ENCODE measurements around the gene DNAJB11.
"Not testable (repeated sequence)": the region's sequence is repeated elsewhere in the genome, so short reads cannot be mapped to it uniquely, and the experiment has no call there.

The DNAJB11 gene

DNA sequence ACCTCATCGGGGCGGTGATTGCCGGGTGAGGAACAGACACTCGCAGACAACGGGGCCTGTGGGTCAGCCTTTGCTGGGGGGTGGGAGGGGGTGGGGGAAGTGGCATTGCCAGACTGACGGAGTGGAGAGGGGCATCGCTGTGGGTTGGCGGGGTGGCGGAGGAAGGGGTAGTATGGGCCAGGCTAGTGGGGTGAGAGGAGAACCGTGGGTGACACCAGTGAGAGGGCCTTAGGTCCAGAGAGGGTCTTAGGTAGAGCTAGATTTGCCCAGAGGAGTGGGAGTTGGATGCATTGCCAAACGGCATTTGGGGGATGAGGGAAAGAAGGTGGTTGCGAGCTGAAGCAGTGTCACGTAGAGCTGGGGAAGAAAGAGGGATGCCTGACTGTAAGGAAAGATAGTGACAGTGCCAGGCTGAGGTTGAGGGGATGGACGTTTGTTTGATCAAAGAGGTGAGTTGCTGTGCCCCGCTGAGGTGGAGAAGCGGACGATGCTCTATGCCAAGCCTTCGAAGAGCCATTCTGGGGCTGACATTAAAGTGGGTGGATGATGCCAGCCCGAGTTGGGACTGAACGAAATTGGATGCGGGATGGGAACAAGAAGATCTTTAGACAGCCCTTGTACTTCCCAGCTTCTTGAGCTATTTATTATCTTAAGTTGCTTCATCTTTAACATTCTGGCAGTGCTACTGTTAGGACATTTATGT lies 572 bp downstream of the DNAJB11 start:
- Mint-ChIP-seq H3K36me3 (ENCODE audit: low read depth) (peaks cover 63% of the 10 kb centered on the region), H3K9me3 (no peaks in the 10 kb centered on the region)

DNA sequence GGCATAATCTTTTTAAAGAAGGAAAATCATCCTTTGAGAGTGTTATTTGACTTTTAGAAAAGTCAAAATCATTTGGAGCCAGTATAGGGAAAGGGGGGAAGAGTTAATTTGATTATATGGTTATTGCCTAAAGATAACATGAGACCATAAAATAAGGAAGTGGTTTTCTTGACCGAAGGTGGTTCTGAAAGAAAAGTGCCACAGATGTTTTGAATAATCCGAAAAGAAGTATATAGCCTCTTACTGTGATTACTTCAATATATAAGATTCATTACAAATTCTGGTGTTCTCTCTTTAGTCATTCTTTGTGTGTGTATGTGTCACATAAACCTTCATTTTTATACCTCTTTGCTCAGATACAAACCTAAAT lies 1.1 kb downstream of the DNAJB11 start:
- peaks cover 65% of the 10 kb centered on the region for H3K36me3 Mint-ChIP-seq (ENCODE audit: low read depth)
- H3K27me3 Mint-ChIP-seq: no peaks in the 10 kb centered on the region
- peaks cover 45% of the 10 kb centered on the region for H3K4me1 Mint-ChIP-seq (ENCODE audit: low read depth)
- peak overlapping the region; percentile 96 for H3K27ac Mint-ChIP-seq
- intact Hi-C loops (cut with micrococcal nuclease): loop anchor here (5.0 to 10.0 kb wide), 2 partner anchors 211 to 477 kb away; partner anchors contain the start of gene EIF4A2
- no peaks in the 10 kb centered on the region for H3K9me3 Mint-ChIP-seq
- peak overlapping the region; percentile 86 for H3K4me3 Mint-ChIP-seq

More for the DNA sequence above, 572 bp downstream of the DNAJB11 start:
- Mint-ChIP-seq H3K4me3 (peak overlapping the region; percentile 86), H3K4me1 (ENCODE audit: low read depth) (peaks cover 51% of the 10 kb centered on the region), H3K27ac (peak overlapping the region; percentile 96), H3K27me3 (no peaks in the 10 kb centered on the region)
- intact Hi-C loops (cut with micrococcal nuclease): loop anchor here (5.0 to 10.0 kb wide), 2 partner anchors 211 to 476 kb away; partner anchors contain the start of gene EIF4A2

DNA sequence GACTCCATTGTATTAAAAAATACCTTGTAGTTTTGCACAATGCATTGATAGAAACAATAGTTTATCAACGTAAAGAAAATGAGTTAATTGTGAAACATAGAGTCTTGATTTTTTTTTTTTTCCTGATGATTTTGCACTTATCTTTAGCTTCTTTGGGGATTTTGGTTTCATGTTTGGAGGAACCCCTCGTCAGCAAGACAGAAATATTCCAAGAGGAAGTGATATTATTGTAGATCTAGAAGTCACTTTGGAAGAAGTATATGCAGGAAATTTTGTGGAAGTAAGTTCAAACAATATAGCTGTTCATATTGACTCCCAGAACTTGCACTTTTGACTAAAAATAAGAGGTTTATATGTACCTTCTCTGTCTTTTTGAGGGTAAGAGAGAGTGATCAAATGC lies 7.0 kb downstream of the DNAJB11 start:
- H3K36me3 Mint-ChIP-seq (ENCODE audit: low read depth): peaks cover 84% of the 10 kb centered on the region
- intact Hi-C loops (cut with micrococcal nuclease): loop anchor here (10.0 kb wide), 1 partner anchor 483 kb away; no protein-coding TSS in a partner anchor

DNA sequence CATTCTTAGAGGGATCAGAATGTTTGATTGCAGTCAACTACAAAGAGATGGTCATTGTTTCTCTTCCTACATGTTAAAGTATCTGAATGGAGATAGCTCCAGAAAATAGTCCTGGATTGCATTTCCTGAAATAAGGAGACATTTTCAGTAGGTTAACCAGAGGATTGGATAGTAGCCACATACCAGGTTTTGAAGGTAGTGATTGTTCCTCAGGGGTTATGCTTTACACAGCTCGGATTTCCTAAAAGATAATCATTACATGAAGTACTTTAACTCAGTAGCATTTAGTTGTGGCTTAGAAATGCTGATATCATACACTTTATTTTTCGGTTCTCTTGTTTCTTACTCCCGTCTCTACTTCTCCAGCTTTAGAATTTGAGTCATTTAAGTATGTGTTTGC lies 10.3 kb downstream of the DNAJB11 start:
- no peak overlapping the region for H3K27ac Mint-ChIP-seq
- peaks cover 87% of the 10 kb centered on the region for H3K36me3 Mint-ChIP-seq (ENCODE audit: low read depth)

More for the DNA sequence above, 7.0 kb downstream of the DNAJB11 start:
- Mint-ChIP-seq H3K9me3 (no peaks in the 10 kb centered on the region), H3K4me3 (no peak overlapping the region), H3K27ac (no peak overlapping the region), H3K27me3 (no peaks in the 10 kb centered on the region), H3K4me1 (ENCODE audit: low read depth) (peaks cover 19% of the 10 kb centered on the region)

DNA sequence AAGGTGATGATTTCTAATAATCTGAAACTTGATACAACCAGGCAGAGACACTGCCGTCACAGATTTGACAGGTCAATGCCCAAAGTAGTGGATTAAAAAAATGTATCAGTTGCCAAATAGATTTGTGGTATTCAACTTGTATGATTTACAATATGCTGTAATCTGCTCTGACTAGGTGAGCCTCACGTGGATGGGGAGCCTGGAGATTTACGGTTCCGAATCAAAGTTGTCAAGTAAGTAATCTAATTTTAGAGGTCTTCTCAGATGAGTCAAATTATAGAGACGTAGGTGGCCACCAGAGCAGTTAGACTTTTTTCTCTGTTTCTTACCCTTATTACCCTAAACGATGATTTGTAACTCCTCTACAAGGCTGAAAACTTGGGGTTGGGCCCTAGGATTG lies 12.0 kb downstream of the DNAJB11 start:
- Mint-ChIP-seq H3K9me3 (no peaks in the 10 kb centered on the region), H3K27me3 (no peaks in the 10 kb centered on the region), H3K4me3 (no peak overlapping the region), H3K27ac (no peak overlapping the region), H3K4me1 (ENCODE audit: low read depth) (peaks cover 10% of the 10 kb centered on the region), H3K36me3 (ENCODE audit: low read depth) (peaks cover 86% of the 10 kb centered on the region)
- intact Hi-C loops (cut with micrococcal nuclease): no loop called here

More for the DNA sequence above, 10.3 kb downstream of the DNAJB11 start:
- intact Hi-C loops (cut with micrococcal nuclease): no loop called here
- Mint-ChIP-seq H3K4me3 (no peak overlapping the region), H3K9me3 (no peaks in the 10 kb centered on the region), H3K4me1 (ENCODE audit: low read depth) (peaks cover 12% of the 10 kb centered on the region), H3K27me3 (no peaks in the 10 kb centered on the region)

DNA sequence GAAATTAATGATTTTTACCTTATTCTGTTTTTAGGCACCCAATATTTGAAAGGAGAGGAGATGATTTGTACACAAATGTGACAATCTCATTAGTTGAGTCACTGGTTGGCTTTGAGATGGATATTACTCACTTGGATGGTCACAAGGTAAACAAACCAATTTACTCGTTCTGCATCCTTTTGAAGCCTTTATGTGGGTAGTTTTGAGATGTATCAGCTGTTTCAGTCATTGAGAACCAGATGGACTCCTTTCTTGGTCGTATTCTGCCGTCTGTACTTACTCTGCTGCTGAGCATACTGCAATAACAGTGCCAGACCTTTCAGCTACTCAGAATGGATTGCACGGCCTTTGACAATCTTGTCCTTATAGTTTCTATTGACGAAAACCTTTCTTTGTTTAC lies 13.3 kb downstream of the DNAJB11 start:
- peaks cover 78% of the 10 kb centered on the region for H3K36me3 Mint-ChIP-seq (ENCODE audit: low read depth)
- H3K4me1 Mint-ChIP-seq (ENCODE audit: low read depth): no peaks in the 10 kb centered on the region
- H3K9me3 Mint-ChIP-seq: no peaks in the 10 kb centered on the region
- intact Hi-C loops (cut with micrococcal nuclease): no loop called here
- H3K4me3 Mint-ChIP-seq: no peak overlapping the region
- H3K27ac Mint-ChIP-seq: no peak overlapping the region
- H3K27me3 Mint-ChIP-seq: no peaks in the 10 kb centered on the region

DNA sequence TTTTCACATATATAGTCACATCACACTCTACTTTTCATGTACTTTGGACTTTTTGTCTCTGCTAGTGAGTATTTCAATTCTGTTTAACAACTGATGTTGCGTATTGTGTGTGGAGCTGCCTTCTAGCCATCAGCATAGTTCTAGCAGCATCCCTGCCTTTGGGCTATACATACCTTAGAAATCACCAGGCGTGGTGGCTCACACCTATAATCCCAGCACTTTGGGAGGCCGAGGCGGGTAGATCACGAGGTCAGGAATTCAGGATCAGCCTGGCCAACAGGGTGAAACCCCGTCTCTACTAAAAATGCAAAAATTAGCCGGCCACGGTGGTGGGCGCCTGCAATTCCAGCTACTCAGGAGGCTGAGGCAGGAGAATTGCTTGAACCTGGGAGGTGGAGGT lies 15.7 kb downstream of the DNAJB11 start:
- H3K27me3 Mint-ChIP-seq; H3K9me3 Mint-ChIP-seq; H3K4me1 Mint-ChIP-seq (ENCODE audit: low read depth); intact Hi-C loops (cut with micrococcal nuclease); H3K27ac Mint-ChIP-seq; H3K4me3 Mint-ChIP-seq: not testable (repeated sequence)
- H3K36me3 Mint-ChIP-seq (ENCODE audit: low read depth): peaks cover 54% of the 10 kb centered on the region

DNA sequence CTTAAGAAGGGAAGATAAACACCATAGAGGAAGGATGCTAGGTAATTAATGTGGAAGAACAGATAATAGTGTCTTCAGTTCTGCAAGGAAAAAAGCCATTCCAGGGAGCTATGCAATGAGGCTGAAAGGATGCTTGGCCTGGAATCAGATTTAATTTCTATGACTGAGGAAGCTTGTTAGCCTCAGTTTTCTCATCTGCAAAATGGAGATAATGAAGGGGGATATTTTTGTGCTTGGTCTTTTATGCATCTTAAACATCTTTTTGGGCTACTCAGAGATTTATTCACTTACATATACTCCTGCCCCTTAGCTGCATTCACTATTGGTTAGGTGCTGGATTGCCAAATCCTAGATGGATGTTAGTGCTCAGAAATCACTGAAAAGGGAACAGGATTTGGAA lies 16.7 kb downstream of the DNAJB11 start:
- peaks cover 45% of the 10 kb centered on the region for H3K36me3 Mint-ChIP-seq (ENCODE audit: low read depth)

DNA sequence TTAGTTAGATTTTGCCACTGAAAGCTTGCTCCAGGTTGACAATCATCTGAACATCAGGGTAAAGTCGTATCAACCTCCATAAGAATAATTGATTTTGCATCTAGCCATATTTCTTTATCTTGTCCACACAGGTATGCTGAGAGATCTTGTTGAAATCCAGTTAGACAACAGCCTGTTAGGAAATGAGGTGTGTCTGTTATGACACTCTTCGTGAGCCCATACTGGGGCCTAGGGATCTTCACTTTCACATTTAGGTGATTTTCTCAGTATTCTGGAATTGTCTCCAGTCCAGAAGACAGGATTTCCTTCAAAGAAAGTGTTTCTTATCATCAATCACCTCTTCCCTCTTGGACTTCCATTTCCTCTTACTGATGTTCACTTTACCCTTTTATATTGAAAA lies 18.1 kb downstream of the DNAJB11 start:
- Mint-ChIP-seq H3K4me3 (no peak overlapping the region), H3K4me1 (ENCODE audit: low read depth) (no peaks in the 10 kb centered on the region), H3K9me3 (no peaks in the 10 kb centered on the region), H3K27ac (no peak overlapping the region), H3K27me3 (no peaks in the 10 kb centered on the region), H3K36me3 (ENCODE audit: low read depth) (peaks cover 30% of the 10 kb centered on the region)
- intact Hi-C loops (cut with micrococcal nuclease): no loop called here

More for the DNA sequence above, 16.7 kb downstream of the DNAJB11 start:
- Mint-ChIP-seq H3K27ac (no peak overlapping the region), H3K4me3 (no peak overlapping the region), H3K27me3 (no peaks in the 10 kb centered on the region), H3K4me1 (ENCODE audit: low read depth) (no peaks in the 10 kb centered on the region), H3K9me3 (no peaks in the 10 kb centered on the region)
- intact Hi-C loops (cut with micrococcal nuclease): no loop called here

DNA sequence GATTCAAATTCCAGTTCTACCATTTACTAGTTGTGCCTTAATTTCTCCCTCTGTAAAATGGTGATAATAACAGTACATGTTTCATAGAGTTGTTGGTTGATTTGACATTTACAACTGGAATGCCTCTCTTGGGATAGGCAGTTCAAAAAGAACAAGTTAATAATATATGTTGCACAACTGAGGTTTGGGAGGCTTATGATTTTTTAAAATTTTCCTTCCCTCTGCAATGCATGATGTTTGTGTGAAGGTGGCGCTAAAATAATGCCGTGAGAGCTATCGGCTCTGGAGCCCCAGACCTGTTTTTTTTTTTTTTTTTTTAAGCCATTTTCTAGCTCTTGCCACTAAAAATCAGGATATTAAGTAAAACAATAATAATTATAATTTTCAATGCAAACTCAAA lies 18.6 kb downstream of the DNAJB11 start:
- Mint-ChIP-seq H3K4me1 (ENCODE audit: low read depth) (no peaks in the 10 kb centered on the region), H3K36me3 (ENCODE audit: low read depth) (peaks cover 25% of the 10 kb centered on the region), H3K9me3 (no peaks in the 10 kb centered on the region), H3K27me3 (no peaks in the 10 kb centered on the region), H3K27ac (no peak overlapping the region), H3K4me3 (no peak overlapping the region)
- intact Hi-C loops (cut with micrococcal nuclease): no loop called here

DNA sequence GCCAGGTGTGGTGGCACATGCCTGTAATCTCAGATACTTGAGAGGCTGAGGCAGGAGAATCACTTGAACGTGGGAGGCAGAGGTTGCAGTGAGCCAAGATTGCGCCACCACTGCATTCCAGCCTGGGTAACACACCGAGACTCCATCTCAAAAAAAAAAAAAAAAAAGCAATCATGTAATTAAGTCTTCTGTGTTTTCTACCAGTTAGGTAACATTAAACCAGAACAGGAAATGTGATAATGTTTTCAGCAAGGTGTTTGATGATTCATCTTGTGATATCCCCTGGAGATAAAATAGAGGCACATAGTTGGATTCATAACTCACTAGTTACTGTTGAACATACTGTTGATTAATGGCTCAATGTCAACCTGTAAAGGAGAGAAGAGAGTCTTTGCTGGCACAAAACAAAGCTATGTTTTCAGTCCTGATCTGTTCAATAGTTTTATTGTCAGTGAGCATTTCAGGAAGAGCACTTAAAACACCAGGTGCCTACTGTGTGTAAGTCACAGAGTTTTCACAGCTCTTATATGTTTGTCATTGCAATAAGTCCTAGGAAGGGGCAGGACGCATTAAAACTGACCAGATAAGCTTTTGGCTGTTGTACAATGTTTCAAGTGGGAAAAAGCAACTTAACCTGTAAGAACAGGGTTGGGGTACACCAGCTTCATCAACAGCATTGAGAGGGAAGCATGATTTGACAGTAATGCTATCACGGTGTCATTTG lies 19.5 kb downstream of the DNAJB11 start:
- no peak overlapping the region for H3K27ac Mint-ChIP-seq
- peaks cover 16% of the 10 kb centered on the region for H3K36me3 Mint-ChIP-seq (ENCODE audit: low read depth)
- H3K9me3 Mint-ChIP-seq: no peaks in the 10 kb centered on the region
- no peaks in the 10 kb centered on the region for H3K27me3 Mint-ChIP-seq
- intact Hi-C loops (cut with micrococcal nuclease): no loop called here
- H3K4me1 Mint-ChIP-seq (ENCODE audit: low read depth): no peaks in the 10 kb centered on the region
- no peak overlapping the region for H3K4me3 Mint-ChIP-seq

DNA sequence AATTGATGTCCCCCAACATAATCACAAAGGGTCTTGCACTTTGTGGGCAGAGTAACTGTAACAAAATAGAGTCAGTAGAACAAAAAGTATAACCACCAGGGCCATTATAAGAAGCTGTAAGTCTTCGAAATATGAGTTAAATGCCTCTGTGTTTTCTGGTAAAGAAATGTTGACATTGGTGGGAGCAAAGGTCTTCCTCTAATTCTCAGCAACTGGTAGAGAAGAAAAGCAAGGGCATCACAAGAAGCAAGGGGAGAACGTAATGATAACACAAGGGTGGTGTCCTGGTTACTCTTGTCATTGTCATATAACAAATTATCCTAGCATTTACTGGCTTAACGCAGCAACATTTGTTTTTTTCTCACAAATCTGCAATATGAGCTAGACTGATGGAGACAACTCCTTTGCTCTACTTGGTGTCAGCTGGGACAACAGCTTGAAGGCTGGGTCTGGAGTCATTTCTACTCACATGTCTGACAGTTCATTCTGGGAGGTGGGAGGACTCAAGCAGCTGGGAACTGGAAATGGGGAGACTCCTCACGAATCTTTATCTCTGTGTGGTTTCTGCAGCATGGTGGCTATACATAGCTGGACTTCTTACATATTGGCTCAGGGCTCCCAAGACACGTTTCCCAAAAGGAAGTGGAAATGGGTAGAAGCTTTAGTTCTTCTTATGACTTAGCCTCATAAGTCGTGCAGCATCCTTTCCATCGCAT lies 20.2 kb downstream of the DNAJB11 start:
- Mint-ChIP-seq H3K4me1 (ENCODE audit: low read depth) (no peaks in the 10 kb centered on the region), H3K4me3 (no peak overlapping the region), H3K27ac (no peak overlapping the region), H3K27me3 (no peaks in the 10 kb centered on the region), H3K9me3 (no peaks in the 10 kb centered on the region), H3K36me3 (ENCODE audit: low read depth) (peaks cover 9% of the 10 kb centered on the region)
- intact Hi-C loops (cut with micrococcal nuclease): no loop called here

DNA sequence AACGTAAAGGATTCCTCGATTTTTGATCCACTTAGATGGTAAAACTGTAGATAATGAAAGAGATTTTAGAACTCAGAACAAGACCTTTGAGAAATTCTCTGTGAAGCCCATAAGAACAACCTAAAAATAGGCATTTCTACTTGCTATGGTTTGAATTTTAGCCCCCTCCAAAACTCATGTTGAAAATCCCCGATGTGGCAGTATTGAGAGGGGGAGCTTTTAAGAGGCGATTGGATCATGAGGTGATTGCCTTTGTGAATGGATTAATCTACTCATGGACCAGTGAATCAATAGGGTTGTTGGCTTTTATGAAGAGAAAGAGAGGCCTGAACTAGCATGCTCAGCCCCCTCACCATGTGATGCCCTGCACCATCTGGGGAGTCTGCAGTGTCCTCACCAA lies 22.2 kb downstream of the DNAJB11 start:
- H3K27me3 Mint-ChIP-seq: peaks cover 3% of the 10 kb centered on the region

DNA sequence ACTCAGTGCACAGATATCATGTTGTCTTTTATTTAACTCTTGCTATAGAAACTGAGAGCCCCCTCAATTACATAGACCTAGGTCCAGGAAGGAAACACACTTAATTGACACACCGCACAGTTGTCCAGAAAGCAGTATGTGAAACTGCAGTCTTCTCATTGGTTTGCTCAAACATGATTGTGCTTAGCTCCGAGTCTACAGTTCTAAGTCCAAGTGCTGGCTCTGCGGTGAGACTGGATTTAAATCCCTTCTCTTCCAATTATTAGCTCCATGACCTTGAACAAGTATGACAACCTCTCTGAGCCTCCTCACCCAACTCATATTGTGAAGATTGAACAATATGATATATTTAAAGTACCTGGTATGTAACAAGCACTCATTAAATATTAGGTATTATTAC lies 23.3 kb downstream of the DNAJB11 start:
- H3K4me3 Mint-ChIP-seq: no peak overlapping the region
- H3K9me3 Mint-ChIP-seq: no peaks in the 10 kb centered on the region
- peaks cover 5% of the 10 kb centered on the region for H3K4me1 Mint-ChIP-seq (ENCODE audit: low read depth)
- H3K36me3 Mint-ChIP-seq (ENCODE audit: low read depth): no peaks in the 10 kb centered on the region
- intact Hi-C loops (cut with micrococcal nuclease): no loop called here
- H3K27ac Mint-ChIP-seq: no peak overlapping the region
- H3K27me3 Mint-ChIP-seq: peaks cover 5% of the 10 kb centered on the region

More for the DNA sequence above, 22.2 kb downstream of the DNAJB11 start:
- H3K27ac Mint-ChIP-seq: no peak overlapping the region
- intact Hi-C loops (cut with micrococcal nuclease): no loop called here
- peaks cover 5% of the 10 kb centered on the region for H3K4me1 Mint-ChIP-seq (ENCODE audit: low read depth)
- no peak overlapping the region for H3K4me3 Mint-ChIP-seq
- no peaks in the 10 kb centered on the region for H3K9me3 Mint-ChIP-seq
- no peaks in the 10 kb centered on the region for H3K36me3 Mint-ChIP-seq (ENCODE audit: low read depth)

Data from dendritic cell treated with granulocyte-macrophage colony-stimulating factor and Interleukin-4, amounts not matched to agents 40 ng/mL and 50 ng/mL, for 4 days (primary cell).